Epithelial cell of proximal tubule (primary cell): ENCODE measurements around the gene DYNC2H1. TPM values are rescaled to one million over a fixed set of nuclear protein-coding genes. Genes with fewer than 3 reads are reported as not detected.

Experiments
- DNase-seq: peaks from one replicate; pipeline ENCODE4 v3.0.0-alpha.2; 2011; ENCODE audit warnings: low read depth
- H3K4me3 ChIP-seq: 2 replicates; pipeline ENCODE4 v1.5.1; 2011; ENCODE audit warnings: low read depth, mild to moderate bottlenecking, low read length
- CTCF ChIP-seq: conservative IDR thresholded peaks from 2 replicates; pipeline ENCODE4 v1.5.1; 2012; ENCODE audit warnings: low read depth, mild to moderate bottlenecking, low read length
- total RNA-seq: library from RNA; depleted of rRNA; stranded (reverse); fragments of >200 nt; gene quantifications from 2 replicates; pipeline ENCODE4 v1.2.3, GENCODE V29; 2015

Gene DYNC2H1
- total RNA-seq, 1 donor from 2014 or later, result 13.5 TPM

- DNase-seq, result no peak
- no peak for TF ChIP-seq CTCF
- H3K4me3 ChIP-seq, result no peak overlapping the region
Measured at GRCh38 chr11:103525069-103525468, 415.8 kb downstream of the DYNC2H1 start.

GRCh38 chr11:103528046-103528445 is 418.8 kb downstream of the DYNC2H1 start:
- no peak for DNase-seq
- TF ChIP-seq CTCF, result no peak
- H3K4me3 ChIP-seq, result no peak overlapping the region

GRCh38 chr11:103528596-103528995 is 419.4 kb downstream of the DYNC2H1 start:
- H3K4me3 ChIP-seq, result no peak overlapping the region
- TF ChIP-seq CTCF, result no peak
- DNase-seq, result no peak

- no peak for TF ChIP-seq CTCF
- no peak overlapping the region for H3K4me3 ChIP-seq
- peak; percentile 70 for DNase-seq
Measured at GRCh38 chr11:103529181-103529684, 420.0 kb downstream of the DYNC2H1 start.

Other genes with a start within 250 kb of the DYNC2H1 start
- gene MMP12, start 234.4 kb upstream of the DYNC2H1 start, total RNA-seq, result not detected in 2 replicates
- 0.12 and 0.29 TPM in 2 replicates for gene MMP13, start 153.7 kb upstream of the DYNC2H1 start, total RNA-seq
- gene DCUN1D5, start 17.3 kb upstream of the DYNC2H1 start, total RNA-seq, result 66.5 and 112 TPM in 2 replicates